Activated naive CD8-positive, alpha-beta T cell treated with anti-CD3 and anti-CD28 coated beads, Interleukin-2, amount 10 ng/mL, durations not matched to agents 7 days and 5 days (primary cell): ENCODE results near the gene HIF3A. TPM values are rescaled to one million over a fixed set of nuclear protein-coding genes. Genes with fewer than 3 reads are reported as not detected.
A peak's percentile ranks its signal among the peaks of the same experiment; 100 is the strongest.
"Not testable (repeated sequence)": the region's sequence is repeated elsewhere in the genome, so short reads cannot be mapped to it uniquely, and the experiment has no call there.

Experiments used
- ATAC-seq: fragments of 150-1000 bp; cut with Tn5 transposase; one replicate; pipeline ENCODE4 v1.10.0; 2021; ENCODE audit warnings: low read depth, moderate library complexity
- POLR2A ChIA-PET: fragments of 350-600 bp; sonication (Branson Sonifier 250); formaldehyde crosslinking; loops from one replicate; lab custom pipeline; 2021; ENCODE audit warnings: antibody characterized with exemption; lab: Charles Lee
- DNase-seq: peaks from one replicate; pipeline ENCODE4 v3.0.0; 2021
- H3K27ac Mint-ChIP-seq: one replicate; pipeline ENCODE4 v1.8.0; 2022; ENCODE audit warnings: mild to moderate bottlenecking, mixed read lengths
- H3K27me3 Mint-ChIP-seq: one replicate; pipeline ENCODE4 v1.8.0; 2022; ENCODE audit warnings: mild to moderate bottlenecking, moderate library complexity, mixed read lengths
- H3K36me3 Mint-ChIP-seq: one replicate; pipeline ENCODE4 v1.8.0; 2021; ENCODE audit warnings: mild to moderate bottlenecking, mixed read lengths
- H3K4me1 Mint-ChIP-seq: one replicate; pipeline ENCODE4 v1.8.0; 2021; ENCODE audit warnings: mixed read lengths
- H3K4me3 Mint-ChIP-seq: one replicate; pipeline ENCODE4 v1.8.0; 2022; ENCODE audit warnings: mild to moderate bottlenecking, moderate library complexity, mixed read lengths
- H3K9me3 Mint-ChIP-seq: one replicate; pipeline ENCODE4 v1.8.0; 2021; ENCODE audit warnings: mixed read lengths
- total RNA-seq, 2 experiments: library from RNA; stranded (reverse); gene quantifications; one replicate each; pipeline ENCODE4 v1.2.3, GENCODE V29; 2021

HIF3A gene
- total RNA-seq, 2 experiments from 2014 or later = not detected

DNA sequence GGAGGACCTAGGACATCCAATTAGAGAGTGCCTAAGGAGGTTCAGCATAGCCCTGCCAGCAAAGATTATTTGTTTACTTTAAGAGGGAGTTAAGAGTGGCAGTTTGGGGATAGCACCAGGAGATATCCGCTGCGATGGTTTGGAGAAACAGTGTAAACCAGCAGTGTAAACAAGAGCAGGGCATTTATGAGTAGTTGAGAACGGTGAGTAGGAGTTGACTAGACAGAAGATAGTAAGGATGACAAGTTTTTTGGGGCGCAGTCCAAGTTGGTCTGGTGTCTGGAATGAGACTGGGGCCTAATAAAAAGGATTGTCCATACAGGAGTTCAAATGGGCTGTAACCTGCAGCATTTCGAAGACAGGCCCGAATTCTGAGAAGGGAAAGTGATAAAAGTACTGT, 22.9 kb upstream of the HIF3A start:
- H3K4me3 Mint-ChIP-seq, ATAC-seq, H3K4me1 Mint-ChIP-seq, H3K27ac Mint-ChIP-seq, H3K9me3 Mint-ChIP-seq, DNase-seq, H3K36me3 Mint-ChIP-seq, POLR2A ChIA-PET: not testable (repeated sequence)
- peaks cover 48% of the 10 kb centered on the region for H3K27me3 Mint-ChIP-seq

GRCh38 chr19:46279177-46279576, 17.7 kb upstream of the HIF3A start:
- no peak for DNase-seq
- POLR2A ChIA-PET = no interaction called here
- H3K4me1 Mint-ChIP-seq = no peaks in the 10 kb centered on the region

DNA sequence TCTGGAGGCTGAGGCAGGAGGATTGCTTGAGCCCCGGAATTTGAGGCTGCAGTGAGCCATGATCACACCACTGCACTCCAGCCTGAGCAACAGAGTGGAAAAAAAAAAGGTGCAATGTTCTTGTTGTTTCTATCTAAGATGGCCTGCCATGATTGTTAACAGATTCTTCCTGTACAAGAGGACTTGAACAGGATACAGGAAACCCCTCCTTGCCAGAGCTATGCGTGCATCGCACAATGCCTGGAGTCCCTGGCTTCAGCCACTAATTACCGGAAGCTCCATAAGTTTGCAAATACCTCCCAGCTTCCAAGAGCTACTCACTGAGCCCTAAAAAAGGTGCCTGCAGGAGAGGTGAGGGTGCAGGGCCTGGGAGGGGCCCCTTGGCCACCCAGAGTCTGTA, 13.1 kb upstream of the HIF3A start:
- POLR2A ChIA-PET = no interaction called here
- Mint-ChIP-seq H3K4me1 (no peaks in the 10 kb centered on the region), H3K9me3 (peaks cover 4% of the 10 kb centered on the region), H3K27ac (no peak overlapping the region), H3K36me3 (no peaks in the 10 kb centered on the region), H3K27me3 (peaks cover 14% of the 10 kb centered on the region), H3K4me3 (no peak overlapping the region)
- no peak for ATAC-seq
- no peak for DNase-seq

More at GRCh38 chr19:46279177-46279576, 17.7 kb upstream of the HIF3A start:
- Mint-ChIP-seq H3K9me3 (no peaks in the 10 kb centered on the region), H3K4me3 (no peak overlapping the region), H3K27me3 (peaks cover 21% of the 10 kb centered on the region), H3K27ac (no peak overlapping the region), H3K36me3 (no peaks in the 10 kb centered on the region)
- no peak for ATAC-seq

- no peak for DNase-seq
- ATAC-seq = no peak
- POLR2A ChIA-PET = no interaction called here
- peaks cover 4% of the 10 kb centered on the region for H3K9me3 Mint-ChIP-seq
- H3K27me3 Mint-ChIP-seq = peaks cover 11% of the 10 kb centered on the region
- no peak overlapping the region for H3K4me3 Mint-ChIP-seq
- no peaks in the 10 kb centered on the region for H3K36me3 Mint-ChIP-seq
- H3K4me1 Mint-ChIP-seq = peaks cover 4% of the 10 kb centered on the region
- no peak overlapping the region for H3K27ac Mint-ChIP-seq
Observed at GRCh38 chr19:46284635-46285034, 12.2 kb upstream of the HIF3A start.

DNA sequence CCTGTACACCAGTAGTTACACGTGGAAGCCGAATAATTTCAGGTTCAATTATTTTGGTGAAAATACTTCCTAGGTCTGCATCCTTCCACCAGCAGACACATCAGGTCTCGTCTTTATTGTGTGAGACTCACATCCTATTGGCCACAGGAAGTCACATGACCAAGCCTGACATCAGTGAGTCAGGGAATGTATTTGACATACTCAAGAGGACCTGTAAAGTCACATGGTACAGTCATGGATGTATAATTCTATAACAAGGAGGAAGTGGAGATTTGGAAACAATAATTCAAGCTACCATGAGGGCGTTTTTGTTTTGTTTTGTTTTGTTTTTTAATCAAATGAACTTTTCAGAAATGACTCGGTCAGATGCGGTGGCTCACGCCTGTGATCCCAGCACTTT, 9.3 kb upstream of the HIF3A start:
- peaks cover 11% of the 10 kb centered on the region for H3K27me3 Mint-ChIP-seq
- H3K36me3 Mint-ChIP-seq = no peaks in the 10 kb centered on the region
- ATAC-seq = no peak
- H3K4me1 Mint-ChIP-seq = peaks cover 8% of the 10 kb centered on the region
- no peak overlapping the region for H3K27ac Mint-ChIP-seq
- H3K4me3 Mint-ChIP-seq = no peak overlapping the region
- H3K9me3 Mint-ChIP-seq = peaks cover 5% of the 10 kb centered on the region
- no peak for DNase-seq
- POLR2A ChIA-PET = no interaction called here

DNA sequence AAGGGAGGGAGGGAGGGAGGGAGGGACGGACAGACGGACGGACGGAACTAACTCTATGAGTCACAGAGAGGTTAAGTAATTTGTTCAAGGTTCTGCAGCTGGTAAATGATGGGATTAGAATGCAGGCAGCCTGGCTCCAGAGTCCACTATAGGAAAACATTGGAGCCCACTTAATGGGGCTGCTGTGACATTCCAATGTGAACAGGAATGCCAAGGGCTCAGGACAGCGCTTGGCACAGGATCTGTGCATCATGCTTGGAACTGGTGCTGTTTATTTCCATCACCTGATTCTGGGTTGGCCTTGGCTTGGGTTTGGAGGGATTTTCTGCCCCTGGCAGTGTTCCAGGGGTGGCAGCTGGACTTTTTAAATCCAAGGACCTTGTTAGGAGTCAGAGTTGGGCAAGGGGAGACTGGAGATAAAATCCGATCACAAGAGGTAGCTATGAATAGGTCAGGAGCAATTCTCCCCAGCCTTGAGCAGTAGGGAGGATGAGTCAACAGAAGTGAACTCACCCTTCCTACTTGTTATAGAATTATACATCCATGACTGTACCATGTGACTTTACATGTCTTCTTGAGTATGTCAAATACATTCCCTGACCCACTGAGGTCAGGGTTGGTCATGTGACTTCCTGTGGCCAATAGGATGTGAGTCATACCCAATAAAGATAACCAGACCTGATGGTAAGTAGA, 7.8 kb upstream of the HIF3A start:
- POLR2A ChIA-PET = no interaction called here
- Mint-ChIP-seq H3K36me3 (no peaks in the 10 kb centered on the region), H3K4me3 (no peak overlapping the region), H3K27ac (peak overlapping the region; percentile 45), H3K9me3 (peaks cover 5% of the 10 kb centered on the region), H3K4me1 (peaks cover 8% of the 10 kb centered on the region), H3K27me3 (peaks cover 8% of the 10 kb centered on the region)
- ATAC-seq (peak; percentile 39), DNase-seq (no peak)

GRCh38 chr19:46289724-46290619, 6.9 kb upstream of the HIF3A start:
- Mint-ChIP-seq H3K27ac (no peak overlapping the region), H3K4me1 (peaks cover 8% of the 10 kb centered on the region), H3K4me3 (no peak overlapping the region), H3K9me3 (peaks cover 5% of the 10 kb centered on the region), H3K36me3 (no peaks in the 10 kb centered on the region), H3K27me3 (peaks cover 12% of the 10 kb centered on the region)
- ATAC-seq = no peak
- DNase-seq = no peak
- POLR2A ChIA-PET = no interaction called here

GRCh38 chr19:46291829-46292228, 5.0 kb upstream of the HIF3A start:
- Mint-ChIP-seq H3K27ac (no peak overlapping the region), H3K4me1 (peaks cover 8% of the 10 kb centered on the region), H3K4me3 (no peak overlapping the region), H3K27me3 (peaks cover 20% of the 10 kb centered on the region), H3K36me3 (no peaks in the 10 kb centered on the region), H3K9me3 (peaks cover 5% of the 10 kb centered on the region)
- ATAC-seq (no peak), DNase-seq (no peak)
- POLR2A ChIA-PET = no interaction called here

GRCh38 chr19:46294494-46294893, 2.3 kb upstream of the HIF3A start:
- POLR2A ChIA-PET = no interaction called here
- H3K36me3 Mint-ChIP-seq = no peaks in the 10 kb centered on the region
- ATAC-seq (no peak), DNase-seq (no peak)
- peaks cover 6% of the 10 kb centered on the region for H3K4me1 Mint-ChIP-seq
- no peak overlapping the region for H3K4me3 Mint-ChIP-seq
- H3K9me3 Mint-ChIP-seq = peaks cover 2% of the 10 kb centered on the region
- H3K27ac Mint-ChIP-seq = no peak overlapping the region
- H3K27me3 Mint-ChIP-seq = peaks cover 30% of the 10 kb centered on the region

- Mint-ChIP-seq H3K36me3 (no peaks in the 10 kb centered on the region), H3K27me3 (peaks cover 34% of the 10 kb centered on the region), H3K27ac (no peak overlapping the region), H3K9me3 (no peaks in the 10 kb centered on the region), H3K4me3 (no peak overlapping the region), H3K4me1 (no peaks in the 10 kb centered on the region)
- ATAC-seq (no peak), DNase-seq (no peak)
- POLR2A ChIA-PET = no interaction called here
Observed at GRCh38 chr19:46295401-46296201, 1.2 kb upstream of the HIF3A start.

- DNase-seq (no peak), ATAC-seq (no peak)
- Mint-ChIP-seq H3K27ac (no peak overlapping the region), H3K27me3 (peaks cover 34% of the 10 kb centered on the region), H3K4me1 (no peaks in the 10 kb centered on the region), H3K36me3 (no peaks in the 10 kb centered on the region), H3K9me3 (no peaks in the 10 kb centered on the region), H3K4me3 (no peak overlapping the region)
- POLR2A ChIA-PET = no interaction called here
Observed at GRCh38 chr19:46296202-46296480, 701 bp upstream of the HIF3A start.

DNA sequence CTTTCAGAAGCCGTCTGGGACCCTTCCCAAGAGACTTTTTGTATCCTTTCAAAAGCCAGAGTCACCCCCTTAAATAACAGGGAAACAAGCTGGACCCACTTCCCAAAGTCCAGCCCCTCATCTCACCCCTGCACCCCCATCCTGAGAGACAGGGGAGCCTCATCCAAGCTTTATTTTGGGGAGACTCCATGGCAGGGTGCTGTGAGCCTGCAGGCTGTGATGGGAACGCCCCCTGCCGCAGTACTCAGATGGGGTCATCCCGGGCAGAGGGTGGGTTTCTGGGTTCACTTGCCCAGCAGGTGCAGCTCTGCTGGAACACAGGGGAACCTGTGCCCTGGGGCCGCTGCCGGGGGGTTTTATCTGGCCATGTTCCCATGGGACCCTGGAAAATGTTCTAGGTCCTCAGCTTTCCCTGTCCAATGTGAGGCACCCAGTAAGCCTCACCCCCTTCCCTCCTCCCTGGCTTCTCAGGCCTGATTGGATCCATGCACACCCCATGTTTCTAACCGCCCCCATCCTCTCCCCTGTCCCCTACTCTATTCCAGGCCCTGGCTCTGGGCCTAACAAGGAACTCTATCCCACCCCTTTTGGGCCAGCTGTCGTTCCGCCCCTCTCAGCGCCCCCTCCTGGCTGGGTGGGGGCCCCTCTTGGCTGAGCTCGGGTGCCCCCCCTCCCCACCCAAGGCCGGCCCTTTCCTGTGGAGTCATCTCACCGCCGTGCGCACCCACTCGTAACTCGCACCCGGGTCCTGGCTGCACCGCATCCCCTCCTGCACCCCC, 1.0 kb downstream of the HIF3A start:
- DNase-seq = no peak
- H3K4me3 Mint-ChIP-seq = no peak overlapping the region
- no peaks in the 10 kb centered on the region for H3K4me1 Mint-ChIP-seq
- no peaks in the 10 kb centered on the region for H3K36me3 Mint-ChIP-seq
- H3K27ac Mint-ChIP-seq = no peak overlapping the region
- ATAC-seq = no peak
- peaks cover 34% of the 10 kb centered on the region for H3K27me3 Mint-ChIP-seq
- no peaks in the 10 kb centered on the region for H3K9me3 Mint-ChIP-seq
- POLR2A ChIA-PET = no interaction called here

DNA sequence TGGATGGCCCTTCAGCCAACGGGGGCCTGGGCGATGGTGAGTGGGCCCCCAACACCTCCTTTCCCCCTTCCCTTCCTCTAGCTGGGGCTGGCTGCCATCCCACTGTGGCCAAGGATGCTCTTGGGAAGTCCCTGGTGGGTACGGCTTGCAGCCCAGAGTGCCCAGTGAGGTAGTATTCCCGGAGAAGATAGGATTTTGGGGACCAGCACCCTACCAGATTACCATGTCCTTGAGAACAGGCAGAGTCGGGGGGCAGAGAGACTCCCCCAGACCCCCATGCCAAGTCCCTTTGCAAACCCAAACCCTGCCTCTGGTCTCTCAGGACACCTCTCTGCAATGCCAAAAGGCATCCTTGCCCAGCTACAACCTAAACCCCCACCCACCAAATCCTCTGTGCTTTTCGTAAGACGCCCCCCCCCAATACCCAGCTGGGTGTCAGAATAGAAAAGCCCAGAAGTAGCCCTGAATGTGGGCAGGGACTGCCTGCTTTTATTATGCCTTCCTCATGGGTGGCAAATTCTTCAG, 1.7 kb downstream of the HIF3A start:
- peaks cover 34% of the 10 kb centered on the region for H3K27me3 Mint-ChIP-seq
- no peaks in the 10 kb centered on the region for H3K36me3 Mint-ChIP-seq
- POLR2A ChIA-PET = no interaction called here
- no peak for ATAC-seq
- H3K9me3 Mint-ChIP-seq = no peaks in the 10 kb centered on the region
- no peak overlapping the region for H3K27ac Mint-ChIP-seq
- no peaks in the 10 kb centered on the region for H3K4me1 Mint-ChIP-seq
- no peak overlapping the region for H3K4me3 Mint-ChIP-seq
- no peak for DNase-seq
